ENCODE results near the gene NUTM1.

NUTM1 gene

DNA sequence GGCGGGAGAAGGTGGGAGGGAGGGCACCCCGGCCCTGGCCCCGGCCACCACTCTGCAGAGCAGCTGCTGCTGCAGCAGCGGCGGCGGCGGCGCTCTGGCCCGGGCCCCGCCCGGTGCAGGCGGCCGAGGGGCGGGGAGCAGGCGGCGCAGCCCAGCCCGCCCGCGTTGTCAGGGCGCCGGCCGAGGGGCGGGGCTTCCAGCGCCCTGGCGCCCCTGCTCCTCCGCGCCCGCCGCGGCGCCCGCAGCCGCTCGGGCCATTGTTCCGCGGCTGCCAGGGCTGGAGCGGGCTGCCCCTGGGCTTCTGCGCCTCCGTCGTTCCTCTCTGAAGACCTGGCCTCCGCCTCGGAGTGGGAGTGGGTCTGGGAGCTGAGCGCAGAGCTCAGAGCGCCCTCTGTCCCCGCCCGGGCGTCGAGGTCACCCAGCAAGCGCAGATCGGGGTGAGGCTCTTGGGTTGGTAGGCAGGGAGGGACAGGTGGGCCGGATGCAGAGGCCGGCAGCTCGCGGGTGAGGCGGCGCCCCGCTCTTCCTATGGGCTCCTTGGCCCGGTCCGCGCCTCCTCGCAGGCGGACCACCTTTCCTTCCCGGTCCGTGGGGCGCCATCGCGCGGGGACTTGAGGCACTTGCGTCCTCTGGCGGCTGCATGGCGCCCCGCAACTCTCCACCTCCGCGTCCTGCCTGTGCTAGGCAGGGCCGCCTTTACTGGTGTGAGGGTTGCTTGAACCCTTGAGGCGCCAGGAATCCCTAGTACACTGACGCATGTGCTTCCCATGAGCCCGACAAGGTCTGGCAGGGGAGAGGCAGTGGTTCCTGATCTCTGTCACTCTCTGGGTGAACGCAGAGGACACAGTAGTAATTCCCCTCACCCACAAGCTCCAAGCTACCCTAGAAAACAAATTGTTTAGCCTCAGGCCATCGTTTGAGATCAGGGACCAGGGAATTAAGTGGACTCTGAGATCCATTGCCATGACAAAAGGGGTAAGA lies 24.3 kb downstream of the NUTM1 start, which contains the start of gene LPCAT4:
TSS of gene LPCAT4 (minus strand) at position 96 of the 981 bp plus-strand sequence. CDS start 96 bp downstream, outside the sequence.
- peak within 1 kb of the TSS; percentile 69 for H3K4me3 ChIP-seq (ENCODE audit: low read depth, low read length)
- peaks cover 0 to 16% of the 10 kb centered on the region in 2 experiments; a peak in 1 of 3 replicates for H3K36me3 ChIP-seq (ENCODE audit: control insufficient read depth in 2 of 2, insufficient read depth in 1 of 2, low read length in 2 of 2)
- no peaks in the 10 kb centered on the region for H3K9me3 ChIP-seq (ENCODE audit: control insufficient read depth, insufficient read depth, low read depth, low read length)
- POLR2A ChIA-PET: interaction anchor here (1.0 to 2.2 kb wide), 7 partner anchors 9 to 220 kb away, joined by 3 to 14 read pairs (median 4); partner anchors contain the start of genes GOLGA8B, NOP10, NUTM1 and SLC12A6
- H3K27ac ChIP-seq (ENCODE audit: extremely low read depth, low read depth, low read length): peak within 1 kb of the TSS; percentile 92
- CTCF ChIA-PET: interaction anchor here (0.6 to 2.4 kb wide), 10 partner anchors 9 to 1582 kb away, joined by 3 to 15 read pairs (median 4); partner anchors contain the start of genes KATNBL1, NOP10 and NUTM1
- no peaks in the 10 kb centered on the region; the same call in 1 of the 2 replicates for H3K4me1 ChIP-seq (ENCODE audit: control insufficient read depth, insufficient read depth, low read length)
- TF ChIP-seq, protein P1, sequence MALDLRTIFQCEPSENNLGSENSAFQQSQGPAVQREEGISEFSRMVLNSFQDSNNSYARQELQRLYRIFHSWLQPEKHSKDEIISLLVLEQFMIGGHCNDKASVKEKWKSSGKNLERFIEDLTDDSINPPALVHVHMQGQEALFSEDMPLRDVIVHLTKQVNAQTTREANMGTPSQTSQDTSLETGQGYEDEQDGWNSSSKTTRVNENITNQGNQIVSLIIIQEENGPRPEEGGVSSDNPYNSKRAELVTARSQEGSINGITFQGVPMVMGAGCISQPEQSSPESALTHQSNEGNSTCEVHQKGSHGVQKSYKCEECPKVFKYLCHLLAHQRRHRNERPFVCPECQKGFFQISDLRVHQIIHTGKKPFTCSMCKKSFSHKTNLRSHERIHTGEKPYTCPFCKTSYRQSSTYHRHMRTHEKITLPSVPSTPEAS (tag by site-specific recombination; IDR thresholded peaks at IDR 0.05): peak; percentile 30; the same call in 1 of the 2 replicates
- no peak for TF ChIP-seq ZNF513 (tag by site-specific recombination; IDR thresholded peaks at IDR 0.05)
- peak; percentile 84; the same call in 1 of the 2 replicates for TF ChIP-seq ZNF501 (tag by site-specific recombination; IDR thresholded peaks at IDR 0.05)
- no peak for TF ChIP-seq ZSCAN23 (tag by site-specific recombination; IDR thresholded peaks at IDR 0.05)
- TF ChIP-seq ZNF610 (tag by site-specific recombination; IDR thresholded peaks at IDR 0.05; ENCODE audit: borderline replicate concordance): no peak
- no peak for TF ChIP-seq ZNF560 (tag by site-specific recombination; IDR thresholded peaks at IDR 0.05; ENCODE audit: borderline replicate concordance)
- TF ChIP-seq ZNF146 (tag by site-specific recombination; IDR thresholded peaks at IDR 0.05): no peak
- TF ChIP-seq ZNF23 (tag by site-specific recombination; IDR thresholded peaks at IDR 0.05; ENCODE audit: borderline replicate concordance): no peak
- TF ChIP-seq ZNF76 (tag by site-specific recombination; IDR thresholded peaks at IDR 0.05; ENCODE audit: borderline replicate concordance, low read depth): peak; percentile 59; the same call in 1 of the 2 replicates
- TF ChIP-seq, protein P2, sequence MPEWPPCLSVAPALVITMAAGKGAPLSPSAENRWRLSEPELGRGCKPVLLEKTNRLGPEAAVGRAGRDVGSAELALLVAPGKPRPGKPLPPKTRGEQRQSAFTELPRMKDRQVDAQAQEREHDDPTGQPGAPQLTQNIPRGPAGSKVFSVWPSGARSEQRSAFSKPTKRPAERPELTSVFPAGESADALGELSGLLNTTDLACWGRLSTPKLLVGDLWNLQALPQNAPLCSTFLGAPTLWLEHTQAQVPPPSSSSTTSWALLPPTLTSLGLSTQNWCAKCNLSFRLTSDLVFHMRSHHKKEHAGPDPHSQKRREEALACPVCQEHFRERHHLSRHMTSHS (tag by site-specific recombination; IDR thresholded peaks at IDR 0.05): no peak
- TF ChIP-seq, protein P3, sequence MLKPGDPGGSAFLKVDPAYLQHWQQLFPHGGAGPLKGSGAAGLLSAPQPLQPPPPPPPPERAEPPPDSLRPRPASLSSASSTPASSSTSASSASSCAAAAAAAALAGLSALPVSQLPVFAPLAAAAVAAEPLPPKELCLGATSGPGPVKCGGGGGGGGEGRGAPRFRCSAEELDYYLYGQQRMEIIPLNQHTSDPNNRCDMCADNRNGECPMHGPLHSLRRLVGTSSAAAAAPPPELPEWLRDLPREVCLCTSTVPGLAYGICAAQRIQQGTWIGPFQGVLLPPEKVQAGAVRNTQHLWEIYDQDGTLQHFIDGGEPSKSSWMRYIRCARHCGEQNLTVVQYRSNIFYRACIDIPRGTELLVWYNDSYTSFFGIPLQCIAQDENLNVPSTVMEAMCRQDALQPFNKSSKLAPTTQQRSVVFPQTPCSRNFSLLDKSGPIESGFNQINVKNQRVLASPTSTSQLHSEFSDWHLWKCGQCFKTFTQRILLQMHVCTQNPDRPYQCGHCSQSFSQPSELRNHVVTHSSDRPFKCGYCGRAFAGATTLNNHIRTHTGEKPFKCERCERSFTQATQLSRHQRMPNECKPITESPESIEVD (tag by site-specific recombination; IDR thresholded peaks at IDR 0.05): no peak
- TF ChIP-seq ZNF398 (tag by site-specific recombination; IDR thresholded peaks at IDR 0.05): no peak
- peak; percentile 32; the same call in 1 of the 2 replicates for TF ChIP-seq ZNF324 (tag by site-specific recombination; IDR thresholded peaks at IDR 0.05)
- no peak for TF ChIP-seq ZNF664 (tag by site-specific recombination; IDR thresholded peaks at IDR 0.05)
- TF ChIP-seq ZNF792 (tag by site-specific recombination; IDR thresholded peaks at IDR 0.05): no peak
- no peak for TF ChIP-seq IKZF3 (tag by site-specific recombination; IDR thresholded peaks at IDR 0.05)
- 0 out of 2 replicates have a peak, but pooled peaks have one; percentile 47 for TF ChIP-seq INSM2 (tag by site-specific recombination; IDR thresholded peaks at IDR 0.05)
- peak; percentile 99 for TF ChIP-seq ZBTB8A (tag by site-specific recombination; IDR thresholded peaks at IDR 0.05)
- no peak for TF ChIP-seq ZNF580 (tag by site-specific recombination; IDR thresholded peaks at IDR 0.05)
- peak; percentile 59 for TF ChIP-seq YY2 (tag by site-specific recombination; IDR thresholded peaks at IDR 0.05)
- TF ChIP-seq ZBTB10 (tag by site-specific recombination; IDR thresholded peaks at IDR 0.05): peak; percentile 83
